SK-N-SH treated with all-trans-retinoic acid at 6 μM for 48 hours (cell line): Measurements from ENCODE around the gene STEAP1B.

Experiments used
- CREB5 ChIP-seq: fragments of 250-450 bp; sonication (Bioruptor Pico); IDR thresholded peaks from 2 replicates; pipeline ENCODE4 v1.5.1; 2020; ENCODE audit warnings: low read depth, mild to moderate bottlenecking, moderate library complexity
- CSDC2 ChIP-seq: fragments of 250-450 bp; sonication (Bioruptor Pico); IDR thresholded peaks from 2 replicates; pipeline ENCODE4 v1.5.0; 2020; ENCODE audit warnings: mild to moderate bottlenecking, moderate library complexity
- CSRNP3 ChIP-seq: fragments of 250-450 bp; sonication (Bioruptor Pico); IDR thresholded peaks from 2 replicates; pipeline ENCODE4 v1.5.1; 2021; ENCODE audit warnings: mild to moderate bottlenecking, moderate library complexity
- ESRRG ChIP-seq: fragments of 250-450 bp; sonication (Bioruptor Pico); IDR thresholded peaks from 2 replicates; pipeline ENCODE4 v1.6.1; 2021; ENCODE audit warnings: mild to moderate bottlenecking
- OSR1 ChIP-seq: fragments of 250-450 bp; sonication (Bioruptor Pico); IDR thresholded peaks from 2 replicates; pipeline ENCODE4 v1.8.0; 2022; ENCODE audit warnings: moderate library complexity, mild to moderate bottlenecking, inconsistent platforms
- ZNF70 ChIP-seq: fragments of 450-650 bp; formaldehyde crosslinking; IDR thresholded peaks from 2 replicates; pipeline ENCODE4 v1.5.0; 2020; ENCODE audit warnings: mild to moderate bottlenecking, moderate library complexity
- ZNF8 ChIP-seq: fragments of 450-650 bp; formaldehyde crosslinking; IDR thresholded peaks from 2 replicates; pipeline ENCODE4 v1.5.0; 2020; ENCODE audit warnings: mild to moderate bottlenecking, moderate library complexity

- TF ChIP-seq CSRNP3: no peak
- TF ChIP-seq CREB5 (CRISPR knock-in tag): no peak
- TF ChIP-seq ESRRG: no peak
- no peak for TF ChIP-seq OSR1 (CRISPR knock-in tag)
- TF ChIP-seq ZNF70 (CRISPR knock-in tag): no peak
- no peak for TF ChIP-seq CSDC2 (CRISPR knock-in tag)
- no peak for TF ChIP-seq ZNF8 (CRISPR knock-in tag)
Measured at GRCh38 chr7:22480523-22481075, 19.4 kb downstream of the STEAP1B start.
